H1 (cell line): ENCODE measurements around the gene NPHP4.

ENCODE experiments used
- CREB1 ChIP-seq: IDR thresholded peaks from 2 replicates; pipeline ENCODE4 v1.6.1; 2012; ENCODE audit warnings: inconsistent platforms
- POLR2AphosphoS5 ChIP-seq: IDR thresholded peaks from 2 replicates; pipeline ENCODE4 v1.6.1; 2011; ENCODE audit warnings: low read depth, low read length
- RBBP5 ChIP-seq: IDR thresholded peaks from 2 replicates; pipeline ENCODE4 v1.7.1; 2012; ENCODE audit warnings: low read depth, mild to moderate bottlenecking, inconsistent platforms, low read length, moderate library complexity, borderline replicate concordance
- TF ChIP-seq, protein P1 (sequence below), 3 experiments: IDR thresholded peaks; 1 replicate in 2 of 3; 2 replicates in 1 of 3; pipeline versions ENCODE4 v1.5.1 to v1.6.1; 2011; ENCODE audit warnings: low read length in 3 of 3, mild to moderate bottlenecking in 3 of 3, inconsistent platforms in 2 of 3, low read depth in 1 of 3, moderate library complexity in 1 of 3; ENCODE audit not compliant: insufficient read depth in 1 of 3; ENCODE audit errors: control extremely low read depth in 1 of 3

DNA sequence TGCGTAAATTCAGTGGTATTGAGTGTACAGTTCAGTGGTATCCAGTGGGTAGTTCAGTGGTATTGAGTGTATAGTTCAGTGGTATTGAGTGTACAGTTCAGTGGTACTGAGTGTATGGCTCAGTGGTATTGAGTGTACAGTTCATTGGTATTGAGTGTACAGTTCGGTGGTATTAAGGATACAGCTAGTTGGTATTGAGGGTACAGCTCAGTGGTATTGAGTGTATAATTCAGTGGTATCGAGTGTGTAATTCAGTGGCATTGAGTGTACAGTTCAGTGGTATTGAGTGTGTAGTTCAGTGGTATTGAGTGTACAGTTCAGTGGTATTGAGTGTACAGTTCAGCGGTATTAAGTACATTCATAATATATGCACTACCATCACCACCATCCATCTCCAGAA is 30.0 kb upstream of the NPHP4 start:
- TF ChIP-seq, protein P1, sequence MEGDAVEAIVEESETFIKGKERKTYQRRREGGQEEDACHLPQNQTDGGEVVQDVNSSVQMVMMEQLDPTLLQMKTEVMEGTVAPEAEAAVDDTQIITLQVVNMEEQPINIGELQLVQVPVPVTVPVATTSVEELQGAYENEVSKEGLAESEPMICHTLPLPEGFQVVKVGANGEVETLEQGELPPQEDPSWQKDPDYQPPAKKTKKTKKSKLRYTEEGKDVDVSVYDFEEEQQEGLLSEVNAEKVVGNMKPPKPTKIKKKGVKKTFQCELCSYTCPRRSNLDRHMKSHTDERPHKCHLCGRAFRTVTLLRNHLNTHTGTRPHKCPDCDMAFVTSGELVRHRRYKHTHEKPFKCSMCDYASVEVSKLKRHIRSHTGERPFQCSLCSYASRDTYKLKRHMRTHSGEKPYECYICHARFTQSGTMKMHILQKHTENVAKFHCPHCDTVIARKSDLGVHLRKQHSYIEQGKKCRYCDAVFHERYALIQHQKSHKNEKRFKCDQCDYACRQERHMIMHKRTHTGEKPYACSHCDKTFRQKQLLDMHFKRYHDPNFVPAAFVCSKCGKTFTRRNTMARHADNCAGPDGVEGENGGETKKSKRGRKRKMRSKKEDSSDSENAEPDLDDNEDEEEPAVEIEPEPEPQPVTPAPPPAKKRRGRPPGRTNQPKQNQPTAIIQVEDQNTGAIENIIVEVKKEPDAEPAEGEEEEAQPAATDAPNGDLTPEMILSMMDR (IDR thresholded peaks at IDR 0.05; ENCODE audit: control extremely low read depth in 1 of 3, insufficient read depth in 1 of 3, low read depth in 1 of 3, low read length in 3 of 3), result no peak
- TF ChIP-seq POLR2AphosphoS5 (no peak), CREB1 (no peak), RBBP5 (no peak)
